GM12892 (cell line): Measurements from ENCODE around the gene TNFAIP8L1.
"Not testable (repeated sequence)": the region's sequence is repeated elsewhere in the genome, so short reads cannot be mapped to it uniquely, and the experiment has no call there.

ENCODE experiments used
- DNase-seq: peaks from one replicate; pipeline ENCODE4 v3.0.0; 2011; ENCODE audit not compliant: insufficient read length
- FAIRE-seq: peaks from 2 replicates; lab custom pipeline; 2011; peaks lifted over from hg19 to GRCh38; lab: Jason Lieb, UNC
- POLR2A ChIP-seq: IDR thresholded peaks from 2 replicates; pipeline ENCODE4 v1.6.1; 2011; ENCODE audit warnings: low read depth, low read length, control low read depth
- POLR2AphosphoS5 ChIP-seq: IDR thresholded peaks from 2 replicates; pipeline ENCODE4 v1.6.1; 2011; ENCODE audit warnings: low read depth, low read length, control low read depth
- TAF1 ChIP-seq: IDR thresholded peaks from 2 replicates; pipeline ENCODE4 v1.6.1; 2011; ENCODE audit warnings: low read depth, mild to moderate bottlenecking, control low read depth, low read length, borderline replicate concordance

Gene TNFAIP8L1

GRCh38 chr19:4671185-4671851 lies 32.0 kb downstream of the TNFAIP8L1 start:
- DNase-seq = no peak
- TF ChIP-seq TAF1 (no peak), POLR2AphosphoS5 (no peak), POLR2A (no peak)
- FAIRE-seq = no peak

- FAIRE-seq = no peak
- no peak for DNase-seq
- TF ChIP-seq TAF1 (no peak), POLR2A (no peak), POLR2AphosphoS5 (no peak)
These were observed 33.9 kb downstream of the TNFAIP8L1 start for GRCh38 chr19:4673216-4673615.

GRCh38 chr19:4673726-4674125 lies 34.4 kb downstream of the TNFAIP8L1 start:
- DNase-seq (no peak), FAIRE-seq (no peak)
- TF ChIP-seq POLR2AphosphoS5 = no peak
- no peak for TF ChIP-seq TAF1
- no peak for TF ChIP-seq POLR2A

- no peak for DNase-seq
- no peak for FAIRE-seq
- TF ChIP-seq POLR2A = no peak
- no peak for TF ChIP-seq POLR2AphosphoS5
- no peak for TF ChIP-seq TAF1
These were observed 36.0 kb downstream of the TNFAIP8L1 start for GRCh38 chr19:4675346-4675745.

GRCh38 chr19:4676955-4677731 lies 37.8 kb downstream of the TNFAIP8L1 start:
- FAIRE-seq (no peak), DNase-seq (no peak)
- no peak for TF ChIP-seq POLR2AphosphoS5
- TF ChIP-seq TAF1 = no peak
- no peak for TF ChIP-seq POLR2A

GRCh38 chr19:4678881-4679790 lies 39.8 kb downstream of the TNFAIP8L1 start:
- FAIRE-seq = no peak
- TF ChIP-seq POLR2A (no peak), TAF1 (no peak), POLR2AphosphoS5 (no peak)
- no peak for DNase-seq

- DNase-seq, FAIRE-seq: not testable (repeated sequence)
These were observed 40.7 kb downstream of the TNFAIP8L1 start for GRCh38 chr19:4680021-4680420.

GRCh38 chr19:4682417-4683200 lies 43.3 kb downstream of the TNFAIP8L1 start:
- DNase-seq = no peak
- TF ChIP-seq POLR2A (no peak), POLR2AphosphoS5 (no peak), TAF1 (no peak)
- no peak for FAIRE-seq

GRCh38 chr19:4684312-4685095 lies 45.2 kb downstream of the TNFAIP8L1 start:
- no peak for DNase-seq
- FAIRE-seq = no peak
- no peak for TF ChIP-seq POLR2A
- TF ChIP-seq POLR2AphosphoS5 = no peak
- no peak for TF ChIP-seq TAF1

- FAIRE-seq (no peak), DNase-seq (no peak)
- TF ChIP-seq POLR2AphosphoS5 (no peak), POLR2A (no peak), TAF1 (no peak)
These were observed 47.4 kb downstream of the TNFAIP8L1 start for GRCh38 chr19:4686700-4687099.
